RWPE2 (cell line): Measurements from ENCODE around the gene UTS2B.

Experiments
- ATAC-seq: fragments of 200-7000 bp; cut with Tn5 transposase; 3 replicates; pipeline ENCODE4 v1.9.1; 2021; ENCODE audit warnings: low read depth
- DNase-seq: peaks from one replicate; pipeline ENCODE4 v3.0.0-alpha.2; 2020; ENCODE audit warnings: low spot score
- H3K27ac ChIP-seq: fragments of 450-650 bp; 2 replicates; pipeline ENCODE4 v1.5.1; 2017; ENCODE audit warnings: mild to moderate bottlenecking; ENCODE audit not compliant: poor library complexity, severe bottlenecking
- H3K27me3 ChIP-seq: fragments of 250-450 bp; sonication (Bioruptor Pico); 2 replicates; pipeline ENCODE4 v1.5.1; 2021; ENCODE audit warnings: mild to moderate bottlenecking, moderate library complexity; ENCODE audit not compliant: insufficient read depth, poor library complexity, severe bottlenecking
- H3K36me3 ChIP-seq: fragments of 250-450 bp; sonication (Bioruptor Pico); 2 replicates; pipeline ENCODE4 v1.5.1; 2020; ENCODE audit warnings: low read depth, mild to moderate bottlenecking, moderate library complexity
- H3K4me1 ChIP-seq: fragments of 250-450 bp; sonication (Bioruptor Pico); 2 replicates; pipeline ENCODE4 v1.5.1; 2021; ENCODE audit warnings: mild to moderate bottlenecking, moderate library complexity; ENCODE audit not compliant: insufficient read depth, poor library complexity, severe bottlenecking
- H3K4me3 ChIP-seq: fragments of 250-450 bp; sonication (Bioruptor Pico); 2 replicates; pipeline ENCODE4 v1.5.1; 2021; ENCODE audit warnings: mild to moderate bottlenecking, moderate library complexity; ENCODE audit not compliant: severe bottlenecking
- H3K9me3 ChIP-seq: fragments of 250-450 bp; sonication (Bioruptor Pico); 2 replicates; pipeline ENCODE4 v1.5.1; 2021; ENCODE audit warnings: mild to moderate bottlenecking, moderate library complexity; ENCODE audit not compliant: severe bottlenecking
- CTCF ChIP-seq: fragments of 450-650 bp; IDR thresholded peaks from one replicate; pipeline ENCODE4 v1.5.1; 2017; ENCODE audit warnings: mild to moderate bottlenecking, moderate library complexity; ENCODE audit not compliant: poor library complexity, severe bottlenecking

UTS2B gene

GRCh38 chr3:191313296-191313695 lies 17.0 kb downstream of the UTS2B start:
- no peak for ATAC-seq

GRCh38 chr3:191307341-191307740 lies 23.0 kb downstream of the UTS2B start:
- H3K36me3 ChIP-seq, result no peaks in the 10 kb centered on the region
- H3K4me3 ChIP-seq, result no peak overlapping the region
- DNase-seq (no peak), ATAC-seq (no peak)
- H3K27me3 ChIP-seq, result no peaks in the 10 kb centered on the region
- no peak overlapping the region for H3K27ac ChIP-seq
- TF ChIP-seq CTCF, result no peak
- no peaks in the 10 kb centered on the region for H3K4me1 ChIP-seq
- no peaks in the 10 kb centered on the region for H3K9me3 ChIP-seq

More at GRCh38 chr3:191313296-191313695, 17.0 kb downstream of the UTS2B start:
- TF ChIP-seq CTCF, result no peak
- no peaks in the 10 kb centered on the region for H3K4me1 ChIP-seq
- H3K27me3 ChIP-seq, result no peaks in the 10 kb centered on the region
- H3K27ac ChIP-seq, result no peak overlapping the region
- H3K4me3 ChIP-seq, result no peak overlapping the region
- DNase-seq, result no peak
- no peaks in the 10 kb centered on the region for H3K36me3 ChIP-seq
- H3K9me3 ChIP-seq, result no peaks in the 10 kb centered on the region

- ATAC-seq (no peak), DNase-seq (no peak)
- Histone ChIP-seq H3K27me3 (no peaks in the 10 kb centered on the region), H3K27ac (no peak overlapping the region), H3K9me3 (no peaks in the 10 kb centered on the region), H3K4me3 (no peak overlapping the region), H3K4me1 (no peaks in the 10 kb centered on the region), H3K36me3 (no peaks in the 10 kb centered on the region)
- TF ChIP-seq CTCF, result no peak
Observed at GRCh38 chr3:191306428-191306827, 23.9 kb downstream of the UTS2B start.

- no peaks in the 10 kb centered on the region for H3K4me1 ChIP-seq
- no peaks in the 10 kb centered on the region for H3K36me3 ChIP-seq
- no peaks in the 10 kb centered on the region for H3K27me3 ChIP-seq
- DNase-seq, result no peak
- no peak overlapping the region for H3K4me3 ChIP-seq
- no peak for TF ChIP-seq CTCF
- H3K27ac ChIP-seq, result no peak overlapping the region
- no peaks in the 10 kb centered on the region for H3K9me3 ChIP-seq
- ATAC-seq, result no peak
Observed at GRCh38 chr3:191303596-191303995, 26.7 kb downstream of the UTS2B start.

GRCh38 chr3:191302451-191302850 lies 27.9 kb downstream of the UTS2B start:
- Histone ChIP-seq H3K27me3 (no peaks in the 10 kb centered on the region), H3K36me3 (no peaks in the 10 kb centered on the region), H3K27ac (no peak overlapping the region), H3K9me3 (no peaks in the 10 kb centered on the region), H3K4me3 (no peak overlapping the region), H3K4me1 (no peaks in the 10 kb centered on the region)
- ATAC-seq (no peak), DNase-seq (no peak)
- no peak for TF ChIP-seq CTCF
